ENCODE results near the gene GRK1. TPM values are rescaled to one million over a fixed set of nuclear protein-coding genes. Genes with fewer than 3 reads are reported as not detected.

The GRK1 gene
- total and polyA plus RNA-seq, 2 of the 4 experiments (the other 2 are of a cell fraction) = not detected

- WGBS, 2 experiments (ENCODE audit: extremely low coverage in 2 of 2, insufficient read length in 1 of 2) = 83% methylated on average over 30 of the region's 54 CpGs; no CpG with 5 or more reads in 1 of the 2 experiments
Measured at GRCh38 chr13:113671066-113672001, 4.3 kb downstream of the GRK1 start.

More at GRCh38 chr13:113671066-113672001, 4.3 kb downstream of the GRK1 start:
- no TSS peak for BruUV-seq (replicated peaks)
- H3K23ac ChIP-seq (ENCODE audit: low read depth, low read length) = no peak overlapping the region
- H3K27me3 ChIP-seq (ENCODE audit: control insufficient read depth, insufficient read depth, low read length) = peaks cover 10% of the 10 kb centered on the region; the same call in 1 of the 2 replicates
- H4K91ac ChIP-seq (ENCODE audit: insufficient read depth, low read depth, low read length) = no peak overlapping the region
- no peaks in the 10 kb centered on the region for H3K4me1 ChIP-seq (ENCODE audit: control insufficient read depth, insufficient read depth, low read length)
- H3K18ac ChIP-seq (ENCODE audit: low read depth, low read length) = no peak overlapping the region
- H3K4ac ChIP-seq (ENCODE audit: low read depth, low read length) = no peak overlapping the region
- H3K9me3 ChIP-seq (ENCODE audit: control insufficient read depth, insufficient read depth, low read length) = no peaks in the 10 kb centered on the region
- DNase-seq (no peak), ATAC-seq (ENCODE audit: low read depth) (no peak)
- no peak overlapping the region for H2AFZ ChIP-seq (replicated peaks; ENCODE audit: low read length, poor library complexity)
- no peak overlapping the region for H4K8ac ChIP-seq (ENCODE audit: low read depth in 2 of 2, low read length in 2 of 2)
- no peaks in the 10 kb centered on the region for H3K9me1 ChIP-seq (ENCODE audit: insufficient read depth, low read length)
- ChIA-PET CTCF (no interaction called here), POLR2A (ENCODE audit: unreplicated experiment) (no interaction called here)
- no peak overlapping the region for H3K56ac ChIP-seq (ENCODE audit: extremely low read depth, insufficient read depth, low read length)
- H3K9ac ChIP-seq (ENCODE audit: low read depth, low read length) = no peak overlapping the region
- H3K27ac ChIP-seq (ENCODE audit: insufficient read depth, low read length) = no peak overlapping the region
- peaks cover 3% of the 10 kb centered on the region; the same call in 1 of the 2 replicates for H4K20me1 ChIP-seq (ENCODE audit: insufficient read depth, low read length)
- H2BK15ac ChIP-seq (ENCODE audit: low read depth, low read length) = no peak overlapping the region
- H3K79me1 ChIP-seq (ENCODE audit: low read depth in 1 of 2, low read length in 2 of 2) = no peaks in the 10 kb centered on the region
- in situ Hi-C loops (cut with MboI; ENCODE audit: low sequenced_read_pairs) = no loop called here
- H4K5ac ChIP-seq (ENCODE audit: low read depth, low read length) = no peak overlapping the region
- no peak overlapping the region for H2AK5ac ChIP-seq (ENCODE audit: low read depth, low read length)
- H3K4me3 ChIP-seq (ENCODE audit: insufficient read depth, low read depth, low read length) = no peak overlapping the region
- H3K36me3 ChIP-seq (ENCODE audit: control insufficient read depth, insufficient read depth, low read length) = no peaks in the 10 kb centered on the region
- no peak overlapping the region for H3K4me2 ChIP-seq (ENCODE audit: low read depth, low read length)
- no peak overlapping the region for H2BK20ac ChIP-seq (ENCODE audit: low read depth, low read length)
- no peak overlapping the region for H2BK5ac ChIP-seq (ENCODE audit: low read depth, low read length, poor library complexity, severe bottlenecking)
- dilution Hi-C loops (cut with HindIII; ENCODE audit: low sequenced_read_pairs, unreplicated experiment) = no loop called here
- H3K14ac ChIP-seq (replicated peaks; ENCODE audit: low read depth, low read length) = no peak overlapping the region
- no peak for TF ChIP-seq MAFK (IDR thresholded peaks at IDR 0.05; ENCODE audit: low read depth, low read length)
- TF ChIP-seq BHLHE40 (IDR thresholded peaks at IDR 0.05; ENCODE audit: low read depth, low read length) = no peak
- no peak for TF ChIP-seq MXI1 (IDR thresholded peaks at IDR 0.05; ENCODE audit: borderline replicate concordance, low read depth, low read length)
- TF ChIP-seq CTCF (conservative IDR thresholded peaks at IDR 0.05; ENCODE audit: low read depth, low read length) = no peak
- TF ChIP-seq RFX5 (IDR thresholded peaks at IDR 0.05; ENCODE audit: low read depth, low read length) = no peak
- TF ChIP-seq RAD21 (IDR thresholded peaks at IDR 0.05; ENCODE audit: low read length) = no peak
- no peak for TF ChIP-seq POLR2A (IDR thresholded peaks at IDR 0.05; ENCODE audit: low read depth, low read length)
- TF ChIP-seq NFE2L2 (IDR thresholded peaks at IDR 0.05; ENCODE audit: low read depth, low read length) = no peak
- TF ChIP-seq FOS (IDR thresholded peaks at IDR 0.05; ENCODE audit: low read depth, low read length) = no peak
- TF ChIP-seq MAZ (IDR thresholded peaks at IDR 0.05; ENCODE audit: borderline replicate concordance, low read depth, low read length) = no peak
- TF ChIP-seq USF2 (IDR thresholded peaks at IDR 0.05; ENCODE audit: low read depth, low read length) = no peak
- TF ChIP-seq CEBPB (IDR thresholded peaks at IDR 0.05; ENCODE audit: low read depth, low read length) = no peak
- TF ChIP-seq ELK1 (IDR thresholded peaks at IDR 0.05; ENCODE audit: borderline replicate concordance, low read depth, low read length) = no peak
- no peak overlapping the region for H2BK120ac ChIP-seq (ENCODE audit: low read depth, low read length)
- H2AK9ac ChIP-seq (replicated peaks; ENCODE audit: low read depth, low read length, poor library complexity) = no peak overlapping the region
- intact Hi-C loops (cut with micrococcal nuclease) = no loop called here

All from IMR-90 (cell line).